GM18498 (cell line): ENCODE measurements around the gene OR4F15.
"Not testable (repeated sequence)": the region's sequence is repeated elsewhere in the genome, so short reads cannot be mapped to it uniquely, and the experiment has no call there.

ENCODE experiments used
- ATAC-seq: cut with Tn5 transposase; IDR thresholded peaks from one replicate; pipeline ENCODE4 v1.9.1; 2021; ENCODE audit warnings: mild to moderate bottlenecking, moderate library complexity; ENCODE audit not compliant: unreplicated experiment

The OR4F15 gene

GRCh38 chr15:101811902-101812301 lies at the start of gene OR4F15:
Gene OR4F15 (plus strand): TSS chr15:101812202. CDS start chr15:101818187, 5,985 bp downstream.
- ATAC-seq, result no peak

GRCh38 chr15:101764669-101765339 lies 47.2 kb upstream of the OR4F15 start:
- ATAC-seq, result not testable (repeated sequence)

- ATAC-seq, result not testable (repeated sequence)
Measured at GRCh38 chr15:101765340-101765671, 46.7 kb upstream of the OR4F15 start.

- no peak for ATAC-seq
Measured at GRCh38 chr15:101765772-101766456, 46.1 kb upstream of the OR4F15 start.

- not testable (repeated sequence) for ATAC-seq
Measured at GRCh38 chr15:101767083-101767640, 44.8 kb upstream of the OR4F15 start.

- ATAC-seq, result no peak
Measured at GRCh38 chr15:101772921-101773320, 39.1 kb upstream of the OR4F15 start.

- no peak for ATAC-seq
Measured at GRCh38 chr15:101773496-101774100, 38.4 kb upstream of the OR4F15 start.

GRCh38 chr15:101775136-101775535 lies 36.9 kb upstream of the OR4F15 start:
- no peak for ATAC-seq

- not testable (repeated sequence) for ATAC-seq
Measured at GRCh38 chr15:101778576-101778975, 33.4 kb upstream of the OR4F15 start.

GRCh38 chr15:101780225-101780624 lies 31.8 kb upstream of the OR4F15 start:
- ATAC-seq, result not testable (repeated sequence)

- no peak for ATAC-seq
Measured at GRCh38 chr15:101781928-101782327, 30.1 kb upstream of the OR4F15 start.

GRCh38 chr15:101784644-101785043 lies 27.4 kb upstream of the OR4F15 start:
- no peak for ATAC-seq

GRCh38 chr15:101786422-101786821 lies 25.6 kb upstream of the OR4F15 start:
- not testable (repeated sequence) for ATAC-seq

GRCh38 chr15:101788001-101788400 lies 24.0 kb upstream of the OR4F15 start:
- not testable (repeated sequence) for ATAC-seq

GRCh38 chr15:101788503-101789269 lies 23.3 kb upstream of the OR4F15 start:
- not testable (repeated sequence) for ATAC-seq

GRCh38 chr15:101790748-101791147 lies 21.3 kb upstream of the OR4F15 start:
- not testable (repeated sequence) for ATAC-seq

- ATAC-seq, result not testable (repeated sequence)
Measured at GRCh38 chr15:101793981-101794380, 18.0 kb upstream of the OR4F15 start.

- ATAC-seq, result no peak
Measured at GRCh38 chr15:101795455-101795854, 16.5 kb upstream of the OR4F15 start.

GRCh38 chr15:101799665-101800064 lies 12.3 kb upstream of the OR4F15 start:
- no peak for ATAC-seq

- ATAC-seq, result no peak
Measured at GRCh38 chr15:101801048-101801447, 11.0 kb upstream of the OR4F15 start.

GRCh38 chr15:101803209-101803608 lies 8.8 kb upstream of the OR4F15 start, which contains the start of gene OR4F6:
Gene OR4F6 (plus strand): TSS chr15:101803509. CDS start chr15:101805720, 2,211 bp downstream.
- no peak for ATAC-seq
